Endodermal cell (in vitro differentiated cells): ENCODE results near the gene GSDMA. TPM values are rescaled to one million over a fixed set of nuclear protein-coding genes. Genes with fewer than 3 reads are reported as not detected.

Experiments used
- DNase-seq: peaks from one replicate; pipeline ENCODE4 v3.0.0-alpha.2; 2017
- H3K27ac ChIP-seq: 2 replicates; pipeline ENCODE4 v1.5.1; 2013; ENCODE audit warnings: mild to moderate bottlenecking, low read depth, low read length, moderate library complexity
- H3K27me3 ChIP-seq: 2 replicates; pipeline ENCODE4 v1.6.1; 2013; ENCODE audit warnings: mild to moderate bottlenecking, low read length, moderate library complexity; ENCODE audit not compliant: insufficient read depth, control insufficient read depth, poor library complexity, severe bottlenecking
- H3K36me3 ChIP-seq: 2 replicates; pipeline ENCODE4 v1.7.0; 2013; ENCODE audit warnings: mild to moderate bottlenecking, low read length, moderate library complexity; ENCODE audit not compliant: control insufficient read depth, insufficient read depth
- H3K4me1 ChIP-seq: one replicate; pipeline ENCODE4 v1.7.0; 2013; ENCODE audit warnings: low read length; ENCODE audit not compliant: control insufficient read depth, insufficient read depth
- H3K4me3 ChIP-seq: 2 replicates; pipeline ENCODE4 v1.5.1; 2013; ENCODE audit warnings: mild to moderate bottlenecking, low read length, moderate library complexity
- H3K9ac ChIP-seq: 2 replicates; pipeline ENCODE4 v1.6.1; 2013; ENCODE audit warnings: mild to moderate bottlenecking, low read length, moderate library complexity; ENCODE audit not compliant: poor library complexity, severe bottlenecking; ENCODE audit errors: extremely low read depth
- H3K9me3 ChIP-seq: 2 replicates; pipeline ENCODE4 v1.6.1; 2013; ENCODE audit warnings: mild to moderate bottlenecking, low read length, moderate library complexity; ENCODE audit not compliant: control insufficient read depth
- H3K27ac Mint-ChIP-seq: 2 replicates; pipeline ENCODE4 v1.8.0; 2020; ENCODE audit warnings: mixed read lengths
- H3K27me3 Mint-ChIP-seq: 2 replicates; pipeline ENCODE4 v1.8.0; 2021; ENCODE audit warnings: mild to moderate bottlenecking, mixed read lengths; ENCODE audit not compliant: insufficient read depth
- H3K36me3 Mint-ChIP-seq: 2 replicates; pipeline ENCODE4 v1.8.0; 2020; ENCODE audit warnings: low read depth, mixed read lengths
- H3K4me1 Mint-ChIP-seq: 2 replicates; pipeline ENCODE4 v1.8.0; 2020; ENCODE audit warnings: mixed read lengths
- H3K4me3 Mint-ChIP-seq: 2 replicates; pipeline ENCODE4 v1.8.0; 2020; ENCODE audit warnings: mild to moderate bottlenecking, moderate library complexity, mixed read lengths
- H3K9me3 Mint-ChIP-seq: 2 replicates; pipeline ENCODE4 v1.8.0; 2020; ENCODE audit warnings: mild to moderate bottlenecking, mixed read lengths
- CTCF ChIP-seq: fragments of 200-600 bp; sonication (generic); conservative IDR thresholded peaks from 2 replicates; pipeline ENCODE4 v1.5.0; 2021; ENCODE audit warnings: antibody characterized with exemption, mild to moderate bottlenecking
- WGBS, 2 experiments: methylation state at CpG; one replicate each; pipeline versions ENCODE4 v1.1.5 to v1.1.7; 2013; ENCODE audit warnings: missing lambda C conversion rate in 2 of 2, mixed read lengths in 1 of 2; ENCODE audit not compliant: insufficient coverage in 1 of 2, insufficient read length in 1 of 2; 5-methylcytosine and 5-hydroxymethylcytosine counted together
- total RNA-seq, 2 donors: library from RNA; stranded (reverse); fragmentation: NEBNext Ultra II Directional in 1 of 2; extraction: Animal tissue kit (Norgen Biotek cat#: 25700) in 1 of 2; gene quantifications; 2 replicates in 1 of 2; 3 replicates in 1 of 2; pipeline ENCODE4 v1.2.1, GENCODE V29; 2021

The GSDMA gene
- total RNA-seq, 2 donors from 2014 or later: not detected

- no peaks in the 10 kb centered on the region for H3K27me3 Mint-ChIP-seq
- Histone ChIP-seq H3K9ac (no peak overlapping the region), H3K36me3 (peaks cover 39% of the 10 kb centered on the region), H3K9me3 (no peaks in the 10 kb centered on the region), H3K27ac (peak overlapping the region; percentile 11), H3K4me3 (no peak overlapping the region), H3K4me1 (no peaks in the 10 kb centered on the region), H3K27me3 (no peaks in the 10 kb centered on the region)
- no peaks in the 10 kb centered on the region for H3K9me3 Mint-ChIP-seq
- H3K36me3 Mint-ChIP-seq: peaks cover 30% of the 10 kb centered on the region
- H3K27ac Mint-ChIP-seq: peak overlapping the region; percentile 87
- peak; percentile 69 for TF ChIP-seq CTCF
- H3K4me1 Mint-ChIP-seq: peaks cover 26% of the 10 kb centered on the region
- DNase-seq: peak; percentile 87
- 81 to 91% methylated on average over 5 to 17 of the region's 17 CpGs for WGBS, 2 experiments
- H3K4me3 Mint-ChIP-seq: peak overlapping the region; percentile 27
Observed at GRCh38 chr17:39923836-39924690, 38.7 kb upstream of the GSDMA start.

- TF ChIP-seq CTCF: no peak
- Mint-ChIP-seq H3K27ac (peak overlapping the region; percentile 87), H3K9me3 (no peaks in the 10 kb centered on the region), H3K4me3 (peak overlapping the region; percentile 27), H3K36me3 (peaks cover 26% of the 10 kb centered on the region), H3K4me1 (peaks cover 26% of the 10 kb centered on the region), H3K27me3 (no peaks in the 10 kb centered on the region)
- Histone ChIP-seq H3K27me3 (no peaks in the 10 kb centered on the region), H3K36me3 (peaks cover 34% of the 10 kb centered on the region), H3K27ac (no peak overlapping the region), H3K4me1 (no peaks in the 10 kb centered on the region), H3K4me3 (no peak overlapping the region), H3K9ac (no peak overlapping the region), H3K9me3 (no peaks in the 10 kb centered on the region)
- DNase-seq: no peak
- WGBS, 2 experiments: 88% methylated on average over 3 of the region's 3 CpGs; no CpG with 5 or more reads in 1 of the 2 experiments
Observed at GRCh38 chr17:39924691-39925055, 38.1 kb upstream of the GSDMA start.

GRCh38 chr17:39925282-39926134, 37.3 kb upstream of the GSDMA start:
- H3K9ac ChIP-seq: no peak overlapping the region
- peaks cover 26% of the 10 kb centered on the region for H3K36me3 Mint-ChIP-seq

More at GRCh38 chr17:39925282-39926134, 37.3 kb upstream of the GSDMA start:
- TF ChIP-seq CTCF: no peak
- Histone ChIP-seq H3K4me3 (peak overlapping the region; percentile 82), H3K9me3 (no peaks in the 10 kb centered on the region), H3K4me1 (no peaks in the 10 kb centered on the region), H3K27ac (no peak overlapping the region), H3K27me3 (no peaks in the 10 kb centered on the region), H3K36me3 (peaks cover 27% of the 10 kb centered on the region)
- Mint-ChIP-seq H3K4me1 (peaks cover 26% of the 10 kb centered on the region), H3K9me3 (no peaks in the 10 kb centered on the region), H3K27me3 (no peaks in the 10 kb centered on the region), H3K4me3 (peak overlapping the region; percentile 70), H3K27ac (no peak overlapping the region)
- no peak for DNase-seq
- 90 to 95% methylated on average over 8 to 11 of the region's 11 CpGs for WGBS, 2 experiments
